KG1 (cell line): ENCODE results near the gene SCNN1A.

Experiments used
- DNase-seq: peaks from one replicate; lab custom pipeline; 2025; lab: John Stamatoyannopoulos, UW

Gene SCNN1A

DNA sequence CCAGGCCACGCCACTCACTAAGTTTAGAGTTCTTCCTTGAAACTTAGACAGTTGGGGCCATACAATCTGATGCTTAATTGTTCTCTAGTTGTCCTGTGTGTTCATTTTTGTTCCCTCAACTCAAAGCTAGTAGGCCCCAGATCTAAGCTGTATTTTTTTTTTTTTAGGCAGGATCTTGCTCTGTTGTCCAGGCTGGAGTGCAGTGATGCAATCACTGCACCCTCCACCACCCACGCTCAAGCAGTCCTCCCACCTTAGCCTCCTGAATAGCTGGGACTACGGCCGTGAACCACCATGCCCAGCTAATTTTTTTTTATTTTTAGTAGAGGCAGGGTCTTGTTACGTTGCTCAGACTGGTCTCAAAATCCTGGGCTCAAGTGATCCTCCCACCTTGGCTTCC is 41.0 kb downstream of the SCNN1A start:
- no peak for DNase-seq

DNA sequence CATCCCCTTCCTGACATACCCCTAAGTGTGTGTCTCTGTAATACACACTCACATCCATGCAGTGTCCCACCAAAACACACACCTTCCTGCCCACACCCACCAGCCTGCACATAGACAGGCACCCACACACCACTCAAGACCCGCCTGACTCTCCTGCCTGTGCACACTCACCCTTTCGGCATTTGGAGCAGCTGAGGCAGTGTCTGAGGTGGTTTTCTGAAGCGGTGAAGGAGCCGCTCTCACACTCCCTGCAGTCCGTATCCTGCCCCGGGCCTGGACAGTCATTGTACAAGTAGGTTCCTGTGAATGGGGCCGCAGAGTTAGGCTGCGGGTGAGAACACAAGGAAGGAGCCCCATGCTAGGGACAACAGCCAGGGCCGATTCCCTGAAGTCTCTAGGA is 41.8 kb downstream of the SCNN1A start:
- no peak for DNase-seq

DNA sequence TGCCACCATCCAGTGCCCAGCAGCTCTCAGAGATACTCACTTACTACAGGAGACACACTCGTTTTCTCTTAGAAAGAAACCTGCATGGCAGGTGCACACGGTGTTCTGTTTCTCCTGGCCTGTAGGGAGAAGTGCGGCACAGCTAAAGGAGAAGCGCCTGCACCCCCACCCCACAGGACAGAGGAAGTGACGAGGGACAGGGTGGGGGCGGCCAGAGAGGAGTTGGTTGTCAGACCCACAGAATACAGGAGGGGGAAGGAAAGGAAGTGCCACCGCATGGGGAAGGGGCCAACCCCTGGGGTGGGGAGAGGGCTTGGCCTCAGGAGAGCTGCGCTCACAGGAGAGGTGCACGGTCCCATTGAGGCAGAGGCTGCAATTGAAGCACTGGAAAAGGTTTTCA is 42.3 kb downstream of the SCNN1A start:
- no peak for DNase-seq

DNA sequence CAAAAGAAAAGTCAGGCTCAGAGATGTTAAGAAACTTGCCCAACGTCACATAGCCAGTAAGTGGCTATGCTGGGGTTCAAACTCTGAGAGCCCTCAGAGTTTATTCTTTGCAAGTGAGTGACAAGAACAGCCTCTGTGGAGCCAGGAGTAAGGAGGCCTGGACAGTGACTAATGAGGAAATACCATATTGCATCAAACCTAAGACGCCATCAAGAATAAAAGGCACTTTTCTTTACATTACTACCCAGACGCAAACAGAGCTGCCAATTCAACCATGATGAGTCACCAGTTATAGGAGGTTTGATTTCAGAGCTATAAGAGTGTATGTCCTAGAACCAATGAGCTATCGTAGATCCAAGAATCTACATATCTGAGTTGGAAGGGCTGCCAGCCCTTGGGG is 42.9 kb downstream of the SCNN1A start:
- DNase-seq = no peak

DNA sequence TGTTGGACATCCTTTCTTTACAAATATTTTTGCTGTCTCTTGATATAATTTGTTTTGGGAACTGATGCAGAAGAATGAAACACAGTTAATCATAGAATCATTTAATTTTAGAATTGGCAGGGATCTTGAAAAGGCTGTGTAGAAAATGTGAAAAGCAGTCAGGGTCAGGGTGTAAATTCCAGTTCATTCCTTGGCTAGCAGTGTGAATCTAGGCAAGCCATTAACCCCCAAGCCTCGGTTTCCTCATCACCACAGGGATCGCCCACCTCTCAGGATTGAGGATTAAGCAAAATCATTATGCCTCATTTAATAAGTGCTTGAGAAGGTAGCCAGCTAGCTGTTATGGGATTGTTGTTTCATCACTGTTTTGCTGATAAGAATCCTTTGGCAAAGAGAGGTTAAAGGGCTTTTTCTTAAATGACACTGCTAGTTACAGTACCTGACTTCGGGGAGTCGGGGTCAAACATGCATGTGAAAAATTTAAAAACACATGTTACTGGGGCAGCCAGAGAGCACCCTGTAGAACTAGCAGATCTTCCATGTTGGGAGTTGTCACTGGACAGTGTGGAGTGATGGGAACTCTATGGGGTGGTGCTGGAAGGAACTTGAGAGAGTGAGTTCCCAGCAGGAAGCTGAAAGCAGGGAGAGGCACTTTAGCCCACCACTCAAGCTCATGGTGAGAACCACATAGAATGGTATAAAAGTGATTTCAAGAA is 44.2 kb downstream of the SCNN1A start:
- DNase-seq = no peak

DNA sequence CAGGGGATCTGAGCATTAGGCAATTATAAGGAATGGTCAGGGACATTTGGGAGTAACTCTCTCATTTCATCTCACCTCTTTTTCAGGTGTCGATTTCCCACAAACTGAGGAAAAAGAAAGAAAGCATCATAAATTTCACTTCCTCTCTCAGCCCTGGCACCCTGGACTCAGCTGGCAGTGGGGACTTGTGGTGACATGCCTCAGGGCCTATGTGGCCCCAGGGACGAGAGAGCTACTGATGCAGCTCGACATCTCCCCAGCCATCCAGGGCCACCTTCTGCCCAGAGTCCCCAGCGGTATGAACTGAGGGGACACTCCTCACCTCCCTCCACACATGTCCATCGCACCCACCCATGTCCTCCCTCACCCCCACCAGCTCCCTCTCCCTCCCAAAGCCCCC is 45.2 kb downstream of the SCNN1A start:
- DNase-seq = no peak

DNA sequence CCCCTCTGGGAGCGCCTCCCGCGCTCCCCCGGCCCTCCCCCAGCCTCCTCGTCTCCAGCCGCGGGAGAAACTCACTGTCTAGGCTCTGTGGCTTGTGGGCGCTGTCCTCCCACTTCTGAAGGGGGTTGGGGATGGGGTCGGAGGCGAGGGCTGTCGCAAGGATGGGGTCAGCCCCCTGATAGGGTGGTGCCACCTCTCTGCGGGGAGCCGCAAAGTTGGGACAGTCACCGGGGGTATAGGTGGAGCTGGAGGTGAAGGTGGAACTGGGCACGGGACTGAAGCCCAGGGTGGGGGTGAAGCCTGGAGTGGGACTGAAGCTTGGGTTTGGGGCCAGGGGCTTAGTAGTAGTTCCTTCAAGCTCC is 45.7 kb downstream of the SCNN1A start:
- DNase-seq = no peak

DNA sequence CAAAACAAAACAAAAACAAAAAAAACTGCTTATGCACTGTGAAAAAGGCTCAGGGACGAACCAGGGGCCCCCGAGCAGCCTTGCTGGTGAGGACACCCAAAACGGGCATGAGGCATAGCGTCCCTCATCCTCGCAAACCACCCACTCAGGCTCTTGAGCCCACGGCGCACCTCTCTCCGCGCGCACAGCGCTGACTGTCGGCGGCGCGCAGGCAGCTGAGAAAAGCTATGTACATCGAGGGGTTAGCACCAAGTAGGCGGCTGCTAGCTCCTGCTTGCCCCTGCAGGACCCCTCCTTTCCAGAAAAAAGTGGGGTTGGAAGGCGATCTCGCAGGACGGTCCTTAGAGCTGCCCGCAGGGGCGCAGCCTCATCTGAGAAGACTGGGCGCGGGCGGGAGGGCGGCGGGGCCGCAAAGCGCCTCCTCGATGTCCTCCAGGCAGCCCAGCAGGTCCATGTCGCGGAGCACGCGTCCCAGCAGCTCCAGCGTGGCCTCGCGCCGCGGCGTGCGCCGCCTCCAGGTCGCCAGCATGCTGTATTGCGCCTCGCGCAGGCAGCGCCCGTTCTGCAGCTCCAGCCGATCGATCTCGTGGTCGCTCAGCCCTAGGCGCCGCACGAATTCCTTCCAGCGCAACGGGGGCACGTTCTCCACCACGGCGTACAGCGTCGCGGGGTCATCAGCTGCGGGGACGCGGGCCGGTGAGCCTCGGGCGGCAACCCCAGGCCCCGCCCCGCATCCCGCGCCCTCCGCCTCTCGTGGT is 46.2 kb downstream of the SCNN1A start:
- DNase-seq = no peak

DNA sequence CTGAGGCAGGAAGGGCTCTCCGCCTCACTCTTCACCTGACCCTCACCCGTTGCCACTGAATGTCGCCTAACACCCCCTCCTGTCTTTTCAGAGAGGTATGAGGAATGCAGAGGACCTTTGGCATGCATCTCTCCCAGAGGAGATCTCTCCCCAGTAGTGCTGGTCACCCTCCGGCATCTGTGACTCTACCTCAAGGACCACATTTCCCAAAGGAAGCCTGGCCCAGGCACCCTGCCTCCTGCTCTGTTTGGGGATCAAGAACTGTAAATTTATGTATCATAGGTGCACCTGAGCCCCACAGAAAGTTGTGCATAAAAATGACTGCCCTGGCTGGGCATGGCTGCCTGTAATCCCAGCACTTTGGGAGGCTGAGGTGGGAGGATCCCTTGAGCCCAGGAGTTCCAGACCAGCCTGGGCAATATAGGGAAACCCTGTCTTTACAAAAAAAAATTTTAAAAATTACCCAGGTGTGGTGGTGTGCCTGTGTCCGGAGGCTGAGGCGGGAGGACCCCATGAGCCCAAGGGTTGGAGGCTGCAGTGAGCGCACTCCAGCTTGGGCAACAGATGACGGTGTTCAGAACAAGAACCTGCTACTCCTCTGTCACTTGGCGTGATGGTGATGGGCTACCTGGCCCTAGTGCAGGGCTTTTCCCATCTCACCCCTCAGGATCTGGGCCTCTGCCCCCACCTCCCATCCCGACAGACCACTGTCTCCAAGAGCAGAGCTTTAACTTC is 47.2 kb downstream of the SCNN1A start:
- DNase-seq = no peak

DNA sequence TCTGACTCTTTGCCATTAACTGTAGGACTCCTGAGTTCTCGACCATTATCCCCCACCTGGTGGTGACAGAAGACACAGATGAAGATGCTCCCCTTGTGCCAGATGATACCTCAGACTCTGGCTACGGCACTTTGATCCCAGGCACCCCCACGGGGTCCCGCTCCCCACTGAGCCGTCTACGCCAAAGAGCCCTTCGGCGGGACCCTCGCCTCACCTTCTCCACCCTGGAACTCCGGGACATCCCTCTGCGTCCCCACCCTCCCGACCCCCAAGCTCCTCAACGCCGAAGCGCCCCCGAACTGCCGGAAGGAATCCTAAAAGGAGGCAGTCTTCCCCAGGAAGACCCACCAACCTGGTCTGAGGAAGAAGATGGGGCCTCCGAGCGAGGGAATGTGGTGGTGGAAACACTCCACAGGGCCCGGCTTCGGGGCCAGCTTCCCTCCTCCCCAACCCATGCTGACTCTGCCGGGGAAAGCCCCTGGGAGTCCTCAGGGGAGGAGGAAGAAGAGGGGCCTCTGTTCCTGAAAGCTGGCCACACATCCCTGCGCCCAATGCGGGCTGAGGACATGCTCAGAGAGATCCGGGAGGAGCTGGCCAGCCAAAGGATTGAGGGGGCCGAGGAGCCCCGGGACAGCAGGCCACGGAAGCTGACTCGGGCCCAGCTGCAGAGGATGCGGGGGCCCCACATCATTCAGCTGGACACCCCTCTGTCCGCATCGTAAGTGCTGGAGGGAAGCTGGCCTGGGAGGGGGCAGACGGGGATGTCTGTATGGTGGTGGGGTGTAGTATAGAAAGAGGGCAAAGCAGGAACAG is 47.9 kb downstream of the SCNN1A start:
- no peak for DNase-seq

DNA sequence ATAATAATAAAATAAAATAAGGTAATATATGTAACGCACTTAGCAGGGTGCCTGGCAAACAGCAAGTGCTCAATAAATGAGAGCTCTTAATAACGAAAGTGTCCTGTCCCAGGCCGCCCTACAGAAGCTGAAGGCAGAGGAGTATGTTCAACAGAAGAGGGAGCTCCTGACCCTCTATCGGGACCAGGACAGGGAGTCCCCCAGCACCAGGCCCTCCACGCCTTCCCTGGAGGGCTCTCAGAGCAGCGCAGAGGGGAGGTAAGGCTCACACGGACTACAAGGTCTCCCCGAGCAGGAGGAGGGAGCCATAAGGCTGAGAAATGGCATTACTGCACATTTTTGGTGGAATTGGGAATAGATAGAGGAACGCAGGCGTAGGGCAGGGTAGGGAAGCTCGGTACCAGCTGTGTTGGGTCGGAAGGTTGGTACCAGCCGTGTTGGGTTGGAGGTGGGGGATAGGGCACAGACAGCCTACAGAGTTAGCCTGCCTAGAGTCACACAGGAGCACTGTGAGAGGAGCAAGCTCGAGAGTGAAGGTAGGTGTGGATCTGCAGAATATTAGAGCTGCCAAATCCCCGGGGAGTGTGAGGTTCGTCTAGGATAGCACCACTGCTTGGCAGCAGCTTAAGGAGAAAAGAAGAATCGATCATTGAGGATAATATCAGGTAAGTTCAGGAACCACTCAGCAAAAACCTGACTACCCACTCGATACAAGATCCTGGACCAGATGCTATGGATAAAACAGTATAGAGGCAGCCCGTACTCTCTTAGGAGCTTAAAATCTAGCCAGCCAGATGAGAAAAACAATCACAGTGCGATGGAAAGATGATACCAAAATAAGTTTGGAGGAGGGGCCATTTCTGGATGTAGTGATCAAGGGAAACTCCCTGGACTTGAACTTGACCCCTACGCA is 48.8 kb downstream of the SCNN1A start:
- no peak for DNase-seq

DNA sequence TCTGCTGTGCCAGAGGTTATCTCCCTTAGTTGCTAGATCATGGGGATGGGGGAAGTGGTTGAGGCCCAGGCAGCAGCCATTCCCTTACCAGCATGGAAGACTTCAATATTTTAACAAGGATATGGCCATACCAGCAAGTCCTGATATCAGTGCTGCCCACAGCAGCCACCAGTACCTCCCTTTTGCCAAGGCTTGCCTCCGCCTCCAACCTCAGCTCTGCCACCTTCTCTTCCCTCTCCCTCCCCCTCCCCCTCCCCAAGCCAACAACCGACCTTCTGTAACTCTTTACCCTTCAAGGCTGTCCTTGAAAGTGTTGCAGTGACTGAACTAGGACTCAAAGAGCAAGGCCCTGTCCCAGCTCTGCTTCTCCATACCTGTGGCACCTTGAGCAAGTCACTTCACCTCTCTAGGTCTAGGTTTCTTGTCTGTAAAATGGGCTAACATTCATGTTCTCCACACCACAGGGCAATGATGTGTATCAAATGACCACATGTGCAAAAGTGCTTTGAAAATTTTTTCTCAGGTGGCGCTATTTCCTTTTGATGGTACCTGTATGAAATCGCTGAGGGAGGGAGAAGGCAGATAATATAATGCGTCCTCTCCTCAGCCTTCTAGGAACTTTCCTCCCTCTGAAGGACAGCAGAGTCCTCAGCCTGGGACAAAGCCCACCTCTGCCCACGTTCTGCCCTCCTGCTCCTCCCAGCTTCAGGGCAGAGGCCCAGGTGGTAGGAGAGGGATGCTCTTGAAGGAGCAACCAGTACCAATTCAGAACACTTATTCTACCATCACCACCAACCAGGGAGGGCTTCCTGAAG is 50.2 kb downstream of the SCNN1A start:
- no peak for DNase-seq

DNA sequence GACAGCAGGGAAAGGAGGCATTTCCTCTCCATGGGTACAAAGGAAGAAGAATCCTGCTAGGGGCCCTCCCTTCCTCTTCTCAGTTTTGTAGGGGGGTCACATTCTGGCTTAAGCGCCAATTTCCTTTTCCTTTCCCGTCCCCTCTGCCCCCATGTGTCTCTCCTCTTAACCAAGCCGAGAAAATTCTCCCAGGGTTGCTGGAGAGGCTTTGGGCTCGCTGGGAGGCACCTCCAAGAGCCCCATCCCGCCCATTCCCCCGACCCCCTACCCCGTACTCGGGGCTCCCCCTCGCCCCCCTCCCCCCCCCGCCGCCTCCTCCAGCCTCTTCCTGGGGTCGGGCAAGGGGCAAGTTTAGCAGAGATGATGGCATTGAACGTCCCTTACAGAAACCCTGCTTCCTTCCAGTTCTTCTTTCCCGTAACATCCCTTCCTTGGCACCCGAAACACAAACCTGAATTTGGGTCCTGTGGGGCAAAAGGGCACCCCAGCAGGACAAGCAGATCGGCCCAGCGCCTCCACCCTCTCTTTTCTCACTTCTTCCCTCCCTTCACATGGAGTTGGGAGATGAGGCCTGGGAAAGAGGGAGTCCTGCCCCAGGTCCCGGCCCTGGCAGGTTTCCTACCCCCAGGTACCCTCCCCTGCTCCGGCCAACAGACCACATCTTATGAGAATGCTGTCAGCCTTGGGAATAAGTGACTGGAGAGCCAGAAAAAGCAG is 51.2 kb downstream of the SCNN1A start:
- DNase-seq = no peak

DNA sequence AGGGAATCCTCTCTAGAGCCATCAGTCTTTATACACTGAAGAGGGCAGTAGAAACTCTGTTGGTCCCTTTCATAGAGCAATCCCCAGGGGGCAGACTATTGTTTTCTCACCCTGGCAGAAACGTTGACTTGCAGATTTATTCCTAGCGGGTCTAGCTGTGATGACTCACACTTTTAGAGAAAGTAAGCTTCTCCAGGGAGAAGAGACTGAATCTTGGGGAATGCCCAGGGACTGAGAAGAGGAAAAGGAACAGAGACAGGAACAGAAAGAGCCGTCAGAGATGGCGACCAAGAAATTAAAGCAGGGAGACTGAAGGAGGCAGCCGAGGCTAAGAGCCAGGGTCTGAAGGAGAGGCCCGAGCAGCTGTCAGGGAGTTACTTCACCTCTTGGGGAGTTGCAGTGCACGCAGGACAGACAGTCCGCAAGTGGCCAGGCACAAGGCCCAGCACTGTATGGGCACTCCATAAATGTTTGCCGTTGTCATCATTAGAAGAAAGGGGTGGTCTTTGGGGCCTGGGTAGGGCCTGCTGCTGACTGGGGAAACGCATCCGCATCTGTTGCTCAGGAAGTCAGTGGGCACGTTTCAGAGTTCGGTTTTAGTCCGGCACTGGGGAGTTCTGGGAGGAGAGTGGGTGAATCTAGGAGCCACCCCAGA is 51.9 kb downstream of the SCNN1A start:
- peak; percentile 66 for DNase-seq

DNA sequence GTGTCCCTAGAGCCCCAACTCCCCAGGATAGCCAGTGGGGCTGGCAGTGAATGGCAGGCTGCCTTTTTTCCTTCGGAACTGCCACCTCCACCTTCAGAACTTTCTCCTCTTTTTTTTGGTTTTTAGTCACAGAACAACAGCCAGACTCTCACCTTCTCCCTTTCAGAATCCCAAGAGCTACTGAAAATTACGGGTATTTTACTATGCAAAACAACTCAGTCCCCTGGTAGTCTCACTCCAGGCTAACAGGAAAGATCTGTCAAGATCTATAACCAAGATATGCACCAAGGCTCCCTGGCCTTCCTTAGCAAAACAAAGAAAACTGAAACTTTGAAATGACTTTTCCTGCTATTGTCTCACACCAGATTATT is 52.4 kb downstream of the SCNN1A start:
- no peak for DNase-seq

DNA sequence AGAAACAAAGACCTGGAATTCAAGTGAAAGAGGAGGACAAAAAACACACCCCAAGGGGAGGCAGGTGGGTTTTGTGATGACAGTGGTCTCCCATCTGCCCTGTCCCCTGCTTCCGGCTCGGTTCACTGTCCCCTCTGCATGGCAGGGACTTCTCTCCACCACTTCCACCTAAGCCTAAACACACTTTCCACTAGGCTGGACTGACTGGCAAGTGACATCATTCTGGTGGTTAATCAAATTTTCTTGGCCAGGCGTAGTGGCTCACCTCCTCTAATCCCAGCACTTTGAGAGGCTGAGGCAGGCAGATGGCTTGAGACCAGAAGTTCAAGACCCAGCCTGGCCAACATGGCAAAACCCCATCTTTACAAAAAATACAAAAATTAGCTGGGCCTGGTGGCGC is 53.0 kb downstream of the SCNN1A start:
- no peak for DNase-seq

DNA sequence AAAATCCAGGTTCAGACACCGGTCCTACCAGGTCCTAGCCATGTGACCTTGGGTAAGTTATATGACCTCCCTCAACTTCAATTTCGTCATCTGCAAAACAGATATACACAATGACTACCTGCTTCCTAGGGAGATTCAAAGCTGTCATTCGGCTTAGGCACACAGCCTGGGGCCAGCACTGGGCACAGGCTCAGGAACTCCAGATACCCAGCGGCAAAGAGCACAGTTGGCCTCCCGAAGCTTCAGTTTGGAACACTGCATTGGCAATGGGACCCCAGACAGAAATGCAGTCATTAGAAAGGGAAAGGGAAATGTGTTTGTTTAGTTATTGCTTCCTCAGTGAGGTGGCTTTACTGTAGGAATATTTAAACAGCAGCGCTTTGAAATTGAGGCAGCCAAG is 53.5 kb downstream of the SCNN1A start:
- no peak for DNase-seq

DNA sequence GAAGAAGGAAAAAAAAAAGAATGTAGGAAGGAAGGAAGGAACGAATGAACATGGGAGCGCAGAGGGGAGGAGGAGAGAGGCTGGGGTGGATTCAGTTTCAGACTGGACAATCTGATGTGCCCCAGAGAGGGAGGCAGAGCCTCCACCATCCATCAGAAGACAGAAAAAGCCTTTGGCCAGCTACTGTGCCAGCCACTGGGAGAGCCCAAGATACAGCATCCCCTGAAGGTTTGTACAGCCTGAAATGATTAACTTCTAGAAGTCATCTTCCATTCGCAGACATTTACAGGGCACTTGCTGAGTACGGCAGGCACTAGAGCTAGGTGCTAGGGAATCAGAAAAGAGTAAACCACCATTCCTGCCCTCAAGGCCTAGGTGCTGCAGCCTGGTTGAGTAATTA is 55.9 kb downstream of the SCNN1A start:
- no peak for DNase-seq

DNA sequence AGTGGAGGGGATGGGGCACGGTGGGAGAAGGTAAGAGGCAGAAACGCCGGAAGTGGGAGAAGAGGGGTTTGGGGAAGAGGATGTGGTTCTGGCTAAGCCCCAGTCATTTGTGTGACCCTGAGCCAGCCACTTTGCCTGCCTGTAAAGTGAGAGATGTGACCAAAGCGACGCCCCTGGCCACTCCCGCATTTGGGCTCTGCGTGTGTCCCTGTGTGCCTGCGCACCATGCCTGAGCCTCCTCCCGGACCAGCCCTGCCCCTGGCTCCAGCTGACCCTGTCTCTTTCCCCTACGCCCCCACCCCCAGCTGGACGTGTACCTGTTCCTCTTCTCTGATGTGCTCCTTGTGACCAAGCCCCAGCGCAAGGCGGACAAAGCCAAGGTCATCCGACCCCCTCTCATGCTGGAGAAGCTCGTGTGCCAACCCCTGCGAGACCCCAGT is 56.9 kb downstream of the SCNN1A start:
- DNase-seq = no peak
